Activated gamma-delta T cell treated with Interleukin-2 at 50 U/mL for 16 hours (primary cell): ENCODE data around the gene PTPRG.

Experiments used
- DNase-seq: peaks from one replicate; pipeline ENCODE4 v3.0.0-alpha.2; 2020

PTPRG gene

DNA sequence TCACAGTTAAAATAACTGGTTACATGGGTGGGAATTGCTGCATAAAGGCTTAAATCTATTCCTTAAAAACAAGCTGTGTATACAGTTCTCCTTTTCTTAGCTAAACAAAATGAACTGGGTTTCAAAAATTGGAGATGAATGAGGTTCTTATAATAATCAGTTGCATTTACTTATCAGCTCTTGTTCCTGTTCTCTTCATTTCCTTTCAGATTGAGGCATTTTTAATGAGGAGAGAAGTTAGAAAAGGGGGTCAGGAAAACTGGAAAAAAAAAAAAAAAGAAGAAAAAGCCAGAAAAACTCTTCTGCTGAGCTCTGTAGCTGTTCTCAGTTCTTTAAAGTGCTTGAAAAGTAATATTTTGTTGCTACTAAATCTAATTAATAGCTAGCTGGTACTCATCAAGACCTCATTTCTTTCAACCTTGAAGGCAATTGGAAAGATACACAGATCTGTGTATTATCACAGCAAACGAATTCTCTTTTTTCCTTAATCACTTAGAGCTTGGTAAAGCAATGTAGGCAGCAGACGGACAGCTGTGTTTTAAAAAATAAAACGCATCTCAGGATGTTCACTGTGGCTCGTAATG lies 32.2 kb downstream of the PTPRG start:
- no peak for DNase-seq

DNA sequence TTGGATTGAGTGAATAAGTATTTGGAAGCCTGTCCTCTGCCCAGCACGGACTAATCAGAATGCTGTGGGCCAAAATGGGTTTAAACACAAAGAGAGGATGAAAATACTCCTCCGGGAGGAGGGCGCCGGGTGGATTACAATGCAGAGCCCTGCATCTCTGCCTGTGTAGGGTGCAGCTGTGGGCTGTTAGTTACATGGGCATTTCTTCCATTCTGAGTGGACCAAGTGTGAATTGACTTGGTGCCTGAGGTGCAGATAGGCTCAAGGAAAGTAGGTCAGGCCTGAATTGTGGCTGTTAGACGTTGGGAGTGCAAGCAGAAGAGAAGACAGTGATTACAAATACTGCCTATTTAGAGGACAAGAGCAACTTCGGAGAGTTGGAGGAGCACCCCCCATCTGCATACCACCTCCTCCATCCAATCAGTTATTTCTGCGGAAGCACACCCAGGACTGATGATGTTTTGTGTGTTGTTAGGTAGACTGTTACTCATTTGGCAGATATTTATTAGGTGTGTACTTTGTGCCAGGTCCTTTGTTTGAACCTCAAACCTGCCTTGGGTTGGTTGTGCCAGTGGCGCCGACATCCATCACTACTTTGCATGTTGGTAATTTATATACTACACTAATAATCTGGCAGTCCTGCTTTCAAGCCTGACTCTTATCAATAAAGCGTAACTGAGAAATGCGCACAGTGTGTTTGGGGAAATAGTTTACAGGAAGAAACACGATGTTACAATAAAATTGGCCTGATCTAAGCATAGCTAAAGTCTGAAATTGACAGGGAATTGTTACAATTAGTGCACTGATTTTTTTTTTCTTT lies 33.0 kb downstream of the PTPRG start:
- no peak for DNase-seq

- DNase-seq = no peak
Observed at GRCh38 chr3:61594964-61595285, 33.6 kb downstream of the PTPRG start.

- no peak for DNase-seq
Observed at GRCh38 chr3:61595288-61595687, 33.9 kb downstream of the PTPRG start.

DNA sequence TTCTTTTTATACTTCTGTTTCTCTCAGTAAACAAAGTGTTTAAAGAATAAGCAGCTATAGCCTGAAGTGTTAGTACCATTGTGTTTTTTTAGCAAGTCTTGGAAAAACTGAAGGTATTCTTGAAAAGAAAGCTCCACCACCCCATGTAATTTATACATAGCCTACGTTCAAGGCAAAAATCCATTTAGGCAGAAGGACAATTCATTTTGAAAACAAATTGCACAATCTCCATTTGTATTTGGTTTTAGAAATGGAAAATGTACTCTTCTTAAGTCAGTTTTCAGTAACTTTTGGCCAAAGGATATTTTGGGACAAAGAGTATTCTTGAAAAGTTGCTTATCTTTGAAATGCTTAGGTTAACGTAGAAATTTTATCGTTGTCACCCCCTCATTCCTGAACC lies 34.5 kb downstream of the PTPRG start:
- no peak for DNase-seq

DNA sequence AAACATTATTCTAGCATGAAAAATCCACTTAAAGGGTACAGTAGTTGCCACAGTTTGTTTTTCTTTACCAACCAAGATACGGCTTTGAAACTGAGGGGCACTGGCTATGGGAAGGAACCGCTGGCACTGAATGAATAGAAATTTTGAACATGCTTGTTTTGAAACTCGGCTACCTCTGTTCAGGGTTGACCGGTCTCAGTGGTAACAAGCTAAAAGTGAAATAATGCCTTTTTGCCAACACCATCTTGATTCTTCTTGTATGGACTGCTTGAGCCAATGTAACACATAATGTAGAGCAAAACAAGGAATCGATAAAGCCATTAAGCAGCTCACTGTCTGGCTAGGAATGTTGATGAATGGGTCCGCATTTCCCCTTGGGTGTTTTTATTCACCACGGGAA lies 36.5 kb downstream of the PTPRG start:
- DNase-seq = no peak

GRCh38 chr3:61600195-61600594 lies 38.8 kb downstream of the PTPRG start:
- DNase-seq = no peak

DNA sequence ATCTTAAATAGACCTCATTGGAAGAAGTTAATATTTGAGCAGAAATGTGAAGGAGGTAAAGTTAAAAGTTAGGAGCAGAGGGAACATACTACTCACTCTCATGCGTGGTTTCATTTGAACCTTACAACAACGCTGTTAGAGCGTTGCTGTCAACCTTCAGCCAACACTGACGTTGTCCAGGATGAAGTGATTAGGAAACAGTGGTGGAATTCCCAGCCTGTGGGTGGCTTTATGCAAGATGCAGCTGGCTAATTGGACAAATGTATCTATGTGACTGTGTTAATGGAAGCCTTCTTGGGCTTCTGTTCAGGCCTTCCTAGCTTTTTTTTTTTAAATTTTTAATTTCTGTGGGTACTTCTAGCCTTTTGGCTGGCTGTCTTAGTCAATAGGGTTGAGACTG lies 40.5 kb downstream of the PTPRG start:
- DNase-seq = no peak

- DNase-seq = no peak
Observed at GRCh38 chr3:61602466-61602865, 41.1 kb downstream of the PTPRG start.

DNA sequence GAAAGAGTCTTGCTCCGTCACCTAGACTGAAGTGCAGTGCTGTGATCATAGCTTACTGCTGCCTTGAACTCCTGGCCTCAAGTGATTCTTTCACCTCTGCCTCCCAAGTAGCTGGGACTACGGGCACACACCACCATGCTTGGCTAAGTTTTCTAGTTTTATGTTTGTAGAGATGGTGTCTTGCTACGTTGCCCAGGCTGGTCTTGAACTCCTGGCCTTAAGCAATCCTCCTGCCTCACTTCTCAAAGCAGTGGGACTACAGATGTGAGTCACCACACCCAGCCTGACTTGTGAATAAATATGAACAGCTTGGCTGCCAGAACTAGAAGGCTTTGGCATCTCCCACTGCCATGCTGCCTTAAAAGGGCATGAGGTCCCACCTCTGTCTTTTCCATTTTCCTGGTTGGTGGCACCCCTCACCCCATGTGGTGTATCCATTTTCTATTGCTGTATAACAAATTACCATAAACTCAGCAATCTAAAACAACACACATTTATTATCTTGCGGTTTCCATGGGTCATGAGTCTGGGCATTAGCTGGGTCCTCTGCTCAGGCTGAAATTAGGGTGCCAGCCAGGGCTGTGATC lies 44.3 kb downstream of the PTPRG start:
- no peak for DNase-seq

DNA sequence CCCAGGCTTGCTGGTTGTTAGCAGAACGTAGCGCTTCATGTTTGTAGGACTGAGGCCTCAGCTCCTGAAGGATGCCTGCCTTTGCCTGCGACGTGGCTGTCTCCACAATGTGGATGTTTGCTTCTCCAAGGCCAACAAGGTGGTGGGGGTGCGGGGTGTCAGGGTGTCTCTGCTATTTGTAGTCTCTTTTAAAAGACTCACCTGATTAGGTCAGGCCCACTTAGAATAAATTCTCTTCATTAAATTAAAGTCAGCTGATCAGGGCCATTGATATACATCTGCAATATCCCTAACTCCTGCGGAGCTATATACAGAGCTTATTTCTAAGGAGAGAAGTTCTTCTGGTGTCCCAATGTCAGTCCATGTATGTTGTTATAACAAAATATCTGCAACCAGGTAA lies 44.8 kb downstream of the PTPRG start:
- no peak for DNase-seq

DNA sequence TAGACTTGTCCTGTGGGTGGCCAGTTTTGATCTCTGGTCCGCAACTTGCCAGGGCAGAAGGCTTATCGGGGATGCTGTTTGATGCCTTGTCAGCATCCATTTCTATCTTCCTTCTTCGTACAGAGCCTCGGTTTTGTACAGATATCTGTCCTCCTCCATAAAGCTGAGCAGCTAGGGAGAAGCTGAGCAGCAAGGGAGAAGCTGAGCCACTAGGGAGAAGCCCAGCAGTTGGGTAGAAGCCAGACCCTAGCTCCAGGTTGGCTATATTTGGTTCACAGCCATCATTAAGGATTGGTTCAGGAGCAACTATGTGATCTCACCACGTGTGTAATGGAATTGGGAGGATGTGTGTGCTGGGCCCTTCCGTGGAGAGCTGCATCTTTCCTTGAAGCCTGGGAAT lies 46.7 kb downstream of the PTPRG start:
- no peak for DNase-seq

DNA sequence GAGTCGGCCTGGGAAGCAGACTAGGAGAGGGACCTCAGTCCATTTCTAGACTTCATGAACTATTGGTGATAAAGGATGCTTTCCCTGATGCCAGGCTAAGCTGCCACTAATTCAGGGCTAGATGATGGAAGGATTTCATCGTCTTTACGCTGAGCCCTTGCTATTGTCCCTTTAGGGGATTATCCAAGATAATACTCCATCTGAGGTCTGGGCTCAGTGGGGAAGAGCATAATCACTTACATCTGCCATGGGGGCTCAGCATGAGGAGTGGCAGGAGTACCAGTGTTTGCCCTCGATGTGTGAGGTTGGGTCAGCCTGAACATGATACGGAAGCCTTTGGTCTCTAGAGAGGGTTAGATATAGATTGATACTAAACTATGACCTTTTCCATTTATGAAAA lies 47.3 kb downstream of the PTPRG start:
- DNase-seq = no peak

DNA sequence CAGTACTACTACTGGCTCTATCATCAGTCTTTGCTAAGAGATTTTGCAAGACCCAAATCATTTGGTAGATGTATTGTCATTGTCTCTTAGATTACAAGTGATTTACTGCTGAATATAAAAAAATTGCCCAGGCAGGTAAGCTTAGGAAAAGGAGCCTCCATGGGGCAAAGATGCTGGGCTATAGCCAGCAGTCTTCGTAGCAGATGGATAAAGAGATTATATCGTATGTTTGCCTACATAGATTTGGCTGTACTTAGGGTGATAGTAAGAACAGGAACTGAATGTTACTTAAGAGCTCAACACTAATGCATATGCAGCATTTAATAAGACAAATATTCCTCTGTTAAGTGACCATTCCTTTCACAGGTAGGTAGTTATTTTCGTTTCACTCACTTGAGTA lies 48.9 kb downstream of the PTPRG start:
- DNase-seq = no peak

DNA sequence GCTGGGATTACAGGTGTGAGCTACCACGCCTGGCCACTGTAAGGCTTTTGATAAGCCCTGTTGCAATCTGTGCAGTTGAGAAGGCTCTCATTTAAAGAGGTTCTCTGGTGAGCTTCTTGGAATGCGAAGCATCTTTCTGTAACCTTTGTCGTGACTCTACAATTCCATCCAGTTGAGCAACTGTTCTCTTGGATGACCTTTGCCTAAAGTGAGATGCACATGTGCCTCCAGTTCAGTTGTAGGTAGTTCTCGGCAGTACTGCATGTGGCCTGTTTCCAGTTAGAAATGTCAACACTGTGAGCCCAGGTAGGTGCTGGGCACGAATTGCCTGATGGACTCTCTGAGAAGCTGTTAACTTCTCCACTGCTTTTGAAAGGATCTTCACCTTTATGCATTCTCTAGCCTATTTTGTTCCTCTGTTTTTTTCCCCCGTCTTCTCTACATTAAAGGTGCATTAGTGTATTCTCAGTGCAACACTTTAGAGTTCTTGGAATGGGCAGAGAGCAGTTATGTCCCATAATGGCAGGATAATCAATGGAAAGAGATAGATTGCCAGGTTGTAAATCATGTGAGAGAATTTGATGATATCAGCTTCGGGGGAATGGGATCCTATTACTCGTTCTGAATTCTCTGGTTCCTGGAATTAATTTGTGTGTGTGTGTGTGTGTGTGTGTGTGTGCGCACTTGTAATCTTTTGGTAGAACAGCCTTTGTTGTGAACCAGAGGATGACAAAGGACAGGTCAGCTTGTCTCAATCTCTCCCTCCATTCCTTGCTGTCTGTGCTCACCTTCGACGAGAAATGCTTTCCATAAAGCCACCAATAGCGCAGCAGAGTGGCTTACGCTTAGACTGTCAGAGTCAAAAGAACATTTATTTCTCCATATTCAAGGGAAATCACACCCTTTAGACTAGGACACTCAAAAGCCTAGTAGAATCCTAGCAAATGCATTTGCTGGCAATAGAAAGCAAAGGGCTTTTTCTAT lies 51.1 kb downstream of the PTPRG start:
- DNase-seq = no peak

- no peak for DNase-seq
Observed at GRCh38 chr3:61613666-61614065, 52.3 kb downstream of the PTPRG start.

DNA sequence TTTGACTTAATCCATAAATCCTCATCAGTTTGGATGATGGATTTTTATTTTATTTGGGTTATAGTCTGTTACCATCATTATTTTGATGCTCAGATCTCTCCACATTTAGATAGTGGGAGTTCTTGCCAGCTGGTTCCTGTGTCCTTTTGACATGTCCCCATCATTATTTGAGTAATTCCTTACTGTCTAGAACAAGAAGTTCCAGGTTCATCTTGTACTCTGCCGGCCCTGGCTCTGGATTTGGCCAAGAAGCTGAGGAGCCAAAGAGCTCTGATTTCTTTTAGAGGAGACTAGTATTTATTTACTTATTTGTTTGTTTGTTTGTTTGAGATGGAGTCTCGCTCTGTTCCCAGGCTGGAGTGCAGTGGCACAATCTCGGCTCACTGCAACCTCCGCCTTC lies 54.3 kb downstream of the PTPRG start:
- DNase-seq = no peak

GRCh38 chr3:61616586-61616985 lies 55.2 kb downstream of the PTPRG start:
- DNase-seq = no peak

DNA sequence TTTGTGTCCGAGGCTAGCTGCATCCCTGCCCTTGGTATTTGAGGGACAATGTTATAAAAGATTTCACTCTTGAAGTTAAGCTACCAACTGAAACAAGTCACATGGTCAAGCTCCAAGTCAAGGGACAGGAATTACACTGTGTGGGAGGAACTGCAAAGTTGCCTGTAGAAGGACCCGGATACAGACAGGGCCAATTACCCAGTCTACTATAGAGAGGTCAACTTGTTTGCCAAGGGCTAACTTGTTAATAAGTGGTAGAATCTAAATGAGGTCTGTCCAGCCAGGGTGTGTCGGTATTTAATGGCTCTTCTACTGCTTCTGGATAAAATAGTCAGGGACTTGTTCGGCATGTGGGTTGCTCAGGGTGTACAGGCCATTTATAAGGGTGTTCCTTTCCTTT lies 55.7 kb downstream of the PTPRG start:
- DNase-seq = no peak

DNA sequence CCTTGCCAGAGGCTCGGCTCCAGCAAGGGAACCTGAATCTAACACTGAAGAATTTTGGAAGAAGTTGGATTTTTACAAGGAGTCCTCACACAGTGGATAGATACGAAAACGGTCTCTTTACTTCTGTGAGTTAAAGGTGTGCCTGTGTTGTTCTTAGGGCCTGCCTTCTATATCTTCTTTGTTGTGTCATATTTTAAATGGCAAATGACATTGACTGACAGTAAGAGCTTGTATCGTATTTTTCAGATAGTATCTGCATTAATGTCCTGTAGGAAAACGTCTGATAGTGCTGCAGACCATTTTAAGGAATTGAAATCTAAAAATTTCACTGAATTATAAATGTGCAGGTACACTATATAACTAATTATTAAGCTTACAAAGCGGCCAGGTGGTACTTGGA lies 56.3 kb downstream of the PTPRG start:
- DNase-seq = no peak

DNA sequence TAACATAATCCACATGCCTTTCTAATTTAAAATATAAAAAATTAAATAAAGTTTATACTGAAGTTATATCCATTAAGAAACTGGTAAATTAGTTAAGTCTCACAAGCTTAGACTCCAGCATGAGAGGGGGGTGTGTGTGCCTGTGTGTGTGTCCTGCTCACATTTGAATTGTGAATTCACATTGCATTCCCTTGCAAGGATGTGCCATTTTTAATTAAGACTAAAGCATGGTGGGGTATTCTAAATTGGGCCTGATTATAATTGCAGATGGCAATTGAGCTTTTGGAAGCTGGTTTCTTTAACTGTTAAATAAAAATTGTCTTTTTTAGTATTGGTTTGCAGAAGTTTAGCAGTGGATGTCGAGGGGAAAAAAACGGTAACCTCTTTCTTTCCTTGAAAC lies 56.9 kb downstream of the PTPRG start:
- DNase-seq = no peak

DNA sequence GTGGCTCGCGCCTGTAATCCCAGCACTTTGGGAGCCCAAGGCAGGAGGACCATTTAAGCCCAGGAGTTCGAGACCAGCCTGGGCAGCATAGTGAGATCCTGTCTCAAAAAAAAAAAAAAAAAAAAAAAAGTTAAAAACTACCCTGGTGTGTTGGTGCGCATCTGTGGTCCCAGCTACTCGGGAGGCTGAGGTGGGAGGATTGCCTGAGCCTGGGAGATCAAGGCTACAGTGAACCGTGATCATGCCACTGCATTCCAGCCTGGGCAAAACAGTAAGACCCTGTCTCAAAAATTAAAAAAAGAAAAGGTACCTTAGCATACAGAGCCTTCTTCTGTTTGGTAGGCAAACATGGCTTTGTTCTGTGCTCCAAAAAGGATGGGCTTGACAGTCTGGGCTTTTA lies 57.5 kb downstream of the PTPRG start:
- DNase-seq = no peak

- DNase-seq = no peak
Observed at GRCh38 chr3:61620073-61620472, 58.7 kb downstream of the PTPRG start.

- no peak for DNase-seq
Observed at GRCh38 chr3:61624300-61624699, 62.9 kb downstream of the PTPRG start.
